ENCODE measurements around the gene TRIP11.

TRIP11 gene

DNA sequence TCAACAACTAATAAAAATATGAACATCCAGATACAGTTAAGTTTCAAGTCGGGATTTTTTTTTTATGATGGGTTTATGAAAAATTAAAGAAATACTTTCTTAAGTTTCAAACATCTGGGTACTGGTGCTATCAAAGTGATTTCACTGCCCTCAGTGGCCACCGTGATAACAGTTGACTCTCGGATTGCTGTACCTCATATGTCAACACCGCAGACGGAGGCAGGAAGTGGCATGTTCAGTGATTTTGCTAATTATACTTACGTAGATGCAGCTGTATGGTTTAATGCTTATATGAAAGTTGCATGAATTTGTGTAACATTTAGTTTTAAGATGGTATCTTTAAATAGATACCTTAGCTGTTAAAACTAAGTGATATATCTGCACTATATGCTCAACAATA lies 71.6 kb downstream of the TRIP11 start:
- Histone ChIP-seq H4K20me1 (no peaks in the 10 kb centered on the region; a peak in 1 of 22 replicates), H3K36me3 (peaks cover 52 to 84% (median 66%) of the 10 kb centered on the region in 11 experiments), H3K9me3 (replicated peaks in 1 of 11) (no peaks in the 10 kb centered on the region; a peak in 1 of 22 replicates), H3K27ac (peak overlapping the region in 7 of 11 experiments; percentile 35 to 64 (median 57); a peak in 11 of 22 replicates), H3K9ac (no peak overlapping the region), H3K4me1 (peaks cover 8 to 29% (median 19%) of the 10 kb centered on the region in 10 experiments), H3K27me3 (no peaks in the 10 kb centered on the region), H3K4me2 (peak overlapping the region in 10 of 11 experiments; percentile 22 to 73 (median 52); a peak in 13 of 22 replicates), H3K4me3 (no peak overlapping the region; a peak in 1 of 20 replicates)
- no peak for TF ChIP-seq Cebpa-rat (IDR thresholded peaks at IDR 0.05)

DNA sequence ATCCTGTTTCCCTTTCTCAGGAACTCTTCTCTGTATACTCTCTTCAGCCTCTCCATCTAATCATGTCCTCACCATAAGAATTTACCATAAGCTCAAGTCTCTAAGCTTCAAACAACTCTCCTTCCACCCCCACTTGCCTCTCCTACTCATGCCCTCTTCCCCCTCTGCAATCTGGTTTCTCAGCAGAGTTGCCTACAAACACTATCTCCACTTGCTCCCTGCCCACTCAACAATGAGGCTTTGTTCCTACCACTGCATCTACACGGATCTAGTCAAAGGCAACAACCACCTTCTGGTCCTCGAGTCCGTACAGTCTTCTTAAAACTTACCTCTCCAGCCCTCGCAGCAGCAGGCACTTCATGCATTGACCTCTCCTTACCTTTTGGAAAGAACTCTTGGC lies 75.1 kb downstream of the TRIP11 start:
- H3K4me3 ChIP-seq: no peak overlapping the region
- no peaks in the 10 kb centered on the region for H4K20me1 ChIP-seq
- no peak overlapping the region for H3K9ac ChIP-seq
- peaks cover 8 to 29% (median 19%) of the 10 kb centered on the region in 10 experiments for H3K4me1 ChIP-seq
- H3K27me3 ChIP-seq: no peaks in the 10 kb centered on the region
- H3K9me3 ChIP-seq (replicated peaks in 1 of 11): no peaks in the 10 kb centered on the region; a peak in 1 of 22 replicates
- H3K27ac ChIP-seq: no peak overlapping the region
- peaks cover 22 to 49% (median 31%) of the 10 kb centered on the region in 11 experiments for H3K36me3 ChIP-seq
- TF ChIP-seq Cebpa-rat (IDR thresholded peaks at IDR 0.05): no peak
- H3K4me2 ChIP-seq: no peak overlapping the region

DNA sequence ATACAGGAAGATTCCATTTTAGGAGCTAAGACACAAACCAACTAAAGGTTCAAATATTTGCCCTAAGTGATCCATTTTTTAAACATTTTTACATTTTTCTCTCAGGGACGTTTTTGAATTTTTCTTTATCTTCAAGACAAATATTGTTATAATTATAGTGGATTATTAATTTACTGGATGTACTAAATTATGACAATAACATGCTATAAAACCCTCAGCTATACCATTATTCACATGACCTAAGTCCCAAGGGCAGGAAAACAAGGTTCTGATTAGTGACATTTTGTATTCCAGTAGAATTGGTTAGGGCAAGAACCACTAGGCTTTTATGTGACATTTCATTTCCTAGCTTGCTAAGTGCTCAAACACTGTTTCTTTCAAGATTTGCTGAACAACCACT lies 75.8 kb downstream of the TRIP11 start:
- Histone ChIP-seq H3K9ac (no peak overlapping the region), H3K27ac (no peak overlapping the region), H4K20me1 (no peaks in the 10 kb centered on the region), H3K27me3 (no peaks in the 10 kb centered on the region), H3K4me1 (peaks cover 8 to 22% (median 15%) of the 10 kb centered on the region in 10 experiments), H3K4me3 (no peak overlapping the region), H3K4me2 (no peak overlapping the region), H3K9me3 (replicated peaks in 1 of 11) (no peaks in the 10 kb centered on the region), H3K36me3 (peaks cover 14 to 41% (median 24%) of the 10 kb centered on the region in 11 experiments)
- TF ChIP-seq Cebpa-rat (IDR thresholded peaks at IDR 0.05): no peak

DNA sequence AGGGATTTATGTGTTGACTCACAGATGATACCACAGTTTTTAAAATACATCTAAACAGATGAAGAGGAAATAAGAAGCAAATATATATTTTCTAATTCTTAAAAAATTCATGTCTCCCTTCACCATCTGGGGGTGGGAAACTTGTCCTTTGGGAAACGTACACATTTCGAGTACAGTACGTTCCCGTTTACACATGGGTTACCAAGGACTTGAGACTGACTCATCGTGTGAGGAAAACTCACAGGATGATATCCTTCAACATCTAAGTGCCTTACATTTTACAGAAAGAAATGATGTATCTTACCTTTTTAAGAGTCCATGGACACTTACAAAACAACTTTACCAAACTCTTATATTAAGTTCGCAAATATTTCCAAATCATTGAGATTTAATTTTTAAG lies 76.4 kb downstream of the TRIP11 start:
- Histone ChIP-seq H3K9me3 (replicated peaks in 1 of 11) (no peaks in the 10 kb centered on the region), H4K20me1 (no peaks in the 10 kb centered on the region), H3K36me3 (peaks cover 10 to 36% (median 19%) of the 10 kb centered on the region in 11 experiments; a peak in 18 of 22 replicates), H3K9ac (no peak overlapping the region), H3K27me3 (no peaks in the 10 kb centered on the region), H3K4me2 (no peak overlapping the region), H3K27ac (no peak overlapping the region), H3K4me1 (peaks cover 3 to 16% (median 9%) of the 10 kb centered on the region in 10 experiments), H3K4me3 (no peak overlapping the region)
- no peak for TF ChIP-seq Cebpa-rat (IDR thresholded peaks at IDR 0.05)

DNA sequence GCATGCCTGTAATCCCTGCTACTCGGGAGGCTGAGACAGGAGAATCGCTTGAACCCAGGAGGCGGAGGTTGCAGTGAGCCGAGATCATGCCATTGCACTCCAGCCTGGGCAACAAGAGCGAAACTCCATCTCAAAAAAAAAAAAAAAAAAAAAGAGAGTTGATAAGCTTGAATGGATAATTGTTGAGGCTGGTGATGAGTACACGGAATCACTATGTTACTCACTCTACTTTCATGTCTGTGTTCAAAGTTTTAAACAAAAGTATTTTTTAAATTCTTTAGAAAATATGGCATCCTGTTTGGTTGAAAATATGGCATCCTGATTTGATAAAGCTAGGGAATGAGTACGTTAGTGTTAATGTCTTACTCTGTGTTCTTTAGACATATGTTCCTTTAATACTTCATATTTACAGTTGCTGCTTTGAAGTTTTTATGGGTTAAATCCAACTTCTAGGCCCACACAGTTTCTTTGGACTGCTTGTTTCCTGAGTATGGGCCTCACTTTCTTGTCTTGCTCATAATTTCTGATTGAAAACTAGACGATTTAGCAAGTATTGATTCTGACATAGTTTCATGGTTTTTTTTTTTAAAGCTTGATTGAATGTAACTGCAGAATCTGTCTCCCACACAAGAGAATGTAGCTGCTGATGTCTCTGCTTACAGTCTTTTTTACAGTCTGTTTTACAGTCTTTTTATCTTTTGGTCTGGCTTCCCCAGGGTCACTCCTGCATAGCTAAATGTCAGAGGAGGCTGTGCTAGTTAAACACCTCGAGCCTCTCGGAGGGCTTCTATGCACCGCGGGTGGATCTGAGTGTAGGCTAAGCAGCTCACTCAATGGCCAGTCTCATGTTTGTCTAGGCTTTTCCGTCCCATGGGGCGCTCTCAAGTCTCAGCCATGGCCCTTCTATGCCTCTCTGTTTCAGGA lies 78.3 kb downstream of the TRIP11 start:
- Histone ChIP-seq H4K20me1 (no peaks in the 10 kb centered on the region), H3K27me3 (no peaks in the 10 kb centered on the region), H3K4me2 (no peak overlapping the region), H3K4me3 (no peak overlapping the region), H3K36me3 (peaks cover 6 to 18% (median 13%) of the 10 kb centered on the region in 11 experiments; a peak in 17 of 22 replicates), H3K27ac (no peak overlapping the region), H3K4me1 (no peaks in the 10 kb centered on the region), H3K9me3 (replicated peaks in 1 of 11) (no peaks in the 10 kb centered on the region), H3K9ac (no peak overlapping the region)
- no peak for TF ChIP-seq Cebpa-rat (IDR thresholded peaks at IDR 0.05)

DNA sequence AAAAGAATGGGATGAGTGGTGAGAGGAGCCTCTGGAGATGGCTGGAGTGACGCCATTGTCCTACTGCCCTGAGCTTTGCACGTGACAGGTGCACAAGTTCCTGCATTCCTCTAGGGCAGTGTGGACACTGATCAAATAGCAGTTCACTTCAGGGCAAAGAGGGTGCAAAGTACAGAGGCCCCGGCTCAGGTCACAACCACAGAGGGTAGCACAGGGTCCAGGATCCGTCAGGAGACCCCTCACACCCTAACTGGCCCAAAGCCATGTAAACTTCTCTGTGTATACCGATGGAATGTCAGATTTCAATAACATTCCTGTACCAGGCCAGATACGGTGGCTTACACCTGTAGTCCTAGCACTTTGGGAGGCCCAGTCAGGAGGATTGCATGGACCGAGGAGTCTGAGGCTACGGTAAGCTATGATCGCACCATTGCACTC lies 82.0 kb downstream of the TRIP11 start:
- Histone ChIP-seq H3K9me3 (replicated peaks in 1 of 11) (no peaks in the 10 kb centered on the region), H3K27me3 (no peaks in the 10 kb centered on the region), H3K4me3 (no peak overlapping the region), H4K20me1 (no peaks in the 10 kb centered on the region), H3K4me1 (no peaks in the 10 kb centered on the region), H3K9ac (no peak overlapping the region), H3K36me3 (no peaks in the 10 kb centered on the region), H3K27ac (no peak overlapping the region), H3K4me2 (no peak overlapping the region)
- TF ChIP-seq Cebpa-rat (IDR thresholded peaks at IDR 0.05): no peak

DNA sequence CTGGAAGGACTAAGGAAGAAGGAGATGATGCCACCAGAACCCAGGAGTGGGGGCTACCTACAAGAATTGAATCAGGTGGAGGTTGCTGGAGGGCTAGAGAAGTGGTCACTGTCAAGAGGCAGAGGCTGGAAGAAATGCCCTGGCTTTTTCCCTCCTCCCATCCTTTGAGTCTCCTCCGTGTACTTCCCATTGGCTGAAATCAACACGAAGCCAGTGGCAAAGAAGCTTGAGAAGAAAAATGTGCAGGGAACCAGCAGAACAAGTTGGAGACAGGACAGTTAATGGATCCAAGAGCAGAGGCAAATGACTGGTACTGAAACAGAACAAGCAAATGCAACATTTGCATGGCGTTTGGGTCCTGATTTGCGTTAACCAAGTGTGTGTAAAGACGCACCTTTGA lies 83.2 kb downstream of the TRIP11 start:
- H3K27ac ChIP-seq: no peak overlapping the region
- no peaks in the 10 kb centered on the region for H3K9me3 ChIP-seq (replicated peaks in 1 of 11)
- no peak overlapping the region for H3K4me3 ChIP-seq
- H3K4me1 ChIP-seq: no peaks in the 10 kb centered on the region
- no peaks in the 10 kb centered on the region for H3K36me3 ChIP-seq
- H4K20me1 ChIP-seq: no peaks in the 10 kb centered on the region
- no peak for TF ChIP-seq Cebpa-rat (IDR thresholded peaks at IDR 0.05)
- no peak overlapping the region for H3K4me2 ChIP-seq
- no peaks in the 10 kb centered on the region for H3K27me3 ChIP-seq
- H3K9ac ChIP-seq: no peak overlapping the region

DNA sequence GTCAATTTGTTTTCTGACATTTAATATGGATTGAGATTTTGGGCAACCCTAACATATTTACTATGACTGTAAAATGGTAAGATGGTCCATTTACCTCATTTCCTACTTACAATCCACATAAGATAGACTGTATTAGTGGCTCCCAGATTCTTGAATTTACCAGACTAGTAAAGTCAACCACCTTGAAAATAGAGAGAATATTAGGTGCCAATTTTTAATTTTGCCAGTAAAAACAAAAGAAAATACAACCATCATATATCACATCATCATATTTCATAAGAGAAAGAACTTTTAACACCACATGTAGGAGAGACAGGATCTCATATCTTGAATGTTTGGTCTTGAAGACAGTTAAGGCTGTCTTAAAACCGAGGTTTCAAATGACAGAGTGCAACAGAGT lies 84.7 kb downstream of the TRIP11 start:
- no peak overlapping the region for H3K9ac ChIP-seq
- H3K4me2 ChIP-seq: no peak overlapping the region
- no peak overlapping the region for H3K27ac ChIP-seq
- H3K27me3 ChIP-seq: no peaks in the 10 kb centered on the region
- no peaks in the 10 kb centered on the region for H4K20me1 ChIP-seq
- no peak for TF ChIP-seq Cebpa-rat (IDR thresholded peaks at IDR 0.05)
- H3K36me3 ChIP-seq: no peaks in the 10 kb centered on the region
- no peak overlapping the region for H3K4me3 ChIP-seq
- H3K9me3 ChIP-seq (replicated peaks in 1 of 11): no peaks in the 10 kb centered on the region
- H3K4me1 ChIP-seq: no peaks in the 10 kb centered on the region

DNA sequence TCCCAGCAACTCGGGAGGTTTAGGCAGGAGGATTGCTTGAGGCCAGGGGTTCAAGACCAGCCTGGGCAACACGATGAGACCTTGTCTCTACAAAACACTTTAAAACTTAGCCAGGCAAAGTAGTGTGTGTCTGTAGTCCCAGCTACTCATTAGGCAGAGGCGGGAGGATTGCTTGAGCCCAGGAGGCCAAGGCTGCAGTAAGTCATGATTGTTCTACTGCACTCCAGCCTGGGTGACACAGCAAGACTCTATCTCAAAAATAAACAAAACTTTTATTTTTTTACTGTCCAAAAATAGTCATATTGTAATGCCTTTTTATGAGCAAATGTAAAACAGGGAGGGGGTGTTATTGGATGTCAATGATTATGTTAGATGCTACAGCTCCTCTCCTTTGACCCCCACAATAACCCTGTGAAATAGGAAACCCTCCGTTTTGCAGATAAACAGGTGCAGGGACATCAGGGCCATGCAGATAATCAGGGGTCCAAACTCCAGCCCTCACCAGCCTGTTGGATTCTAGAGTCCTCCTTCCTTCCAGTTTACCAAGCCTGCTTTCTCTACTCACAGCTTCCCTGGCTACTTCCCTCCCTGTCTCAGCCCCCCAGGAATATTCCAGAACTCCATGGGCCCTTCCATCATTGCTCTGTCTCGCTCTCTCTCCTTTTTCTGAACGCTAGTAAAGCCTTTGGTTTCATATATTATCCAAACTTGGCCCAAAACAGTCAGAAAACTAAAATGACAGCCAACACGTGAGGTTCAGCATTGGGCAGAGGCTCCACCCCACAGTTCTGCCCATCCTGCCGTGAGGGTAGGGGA lies 86.5 kb downstream of the TRIP11 start:
- TF ChIP-seq Cebpa-rat (IDR thresholded peaks at IDR 0.05): no peak
- H3K9ac ChIP-seq: no peak overlapping the region
- H3K36me3 ChIP-seq: no peaks in the 10 kb centered on the region
- no peaks in the 10 kb centered on the region for H3K9me3 ChIP-seq (replicated peaks in 1 of 11)
- no peak overlapping the region for H3K4me3 ChIP-seq
- H3K4me2 ChIP-seq: no peak overlapping the region
- H3K4me1 ChIP-seq: no peaks in the 10 kb centered on the region
- H3K27ac ChIP-seq: no peak overlapping the region
- peaks cover 5 to 13% (median 9%) of the 10 kb centered on the region in 11 experiments for H3K27me3 ChIP-seq
- H4K20me1 ChIP-seq: no peaks in the 10 kb centered on the region

Data from BLaER1 treated with 17β-estradiol and CSF1 and Interleukin-3, amounts not matched to agents 10 nM and 100 nM (cell line).